Keratinocyte (primary cell): ENCODE measurements around the gene RPIA. TPM values are rescaled to one million over a fixed set of nuclear protein-coding genes. Genes with fewer than 3 reads are reported as not detected.

Experiments used
- DNase-seq: peaks from one replicate; pipeline ENCODE4 v3.0.0-alpha.2; 2011; ENCODE audit warnings: low read depth, missing footprints, low spot score
- FAIRE-seq: peaks from 2 replicates; lab custom pipeline; 2011; peaks lifted over from hg19 to GRCh38; lab: Jason Lieb, UNC
- H2AFZ ChIP-seq: 2 replicates; pipeline ENCODE4 v1.6.0; 2012; ENCODE audit warnings: low read length, control low read depth, inconsistent platforms; ENCODE audit not compliant: control insufficient read depth
- H3K27ac ChIP-seq: 2 replicates; pipeline ENCODE4 v1.5.1; 2011; ENCODE audit warnings: low read length; ENCODE audit not compliant: control insufficient read depth, insufficient read depth
- H3K27me3 ChIP-seq: 3 replicates; pipeline ENCODE4 v1.6.0; 2011; ENCODE audit warnings: low read length; ENCODE audit not compliant: control insufficient read depth, insufficient read depth; ENCODE audit errors: extremely low read depth
- H3K36me3 ChIP-seq, 2 experiments: 2 replicates in 1 of 2; 3 replicates in 1 of 2; pipeline ENCODE4 v1.5.1; 2011; ENCODE audit warnings: low read length in 2 of 2, mild to moderate bottlenecking in 1 of 2; ENCODE audit not compliant: control insufficient read depth in 2 of 2, insufficient read depth in 2 of 2; ENCODE audit errors: extremely low read depth in 1 of 2
- H3K4me1 ChIP-seq: 3 replicates; pipeline ENCODE4 v1.5.1; 2011; ENCODE audit warnings: low read length; ENCODE audit not compliant: control insufficient read depth, insufficient read depth; ENCODE audit errors: extremely low read depth
- H3K4me2 ChIP-seq: 3 replicates; pipeline ENCODE4 v1.6.0; 2011; ENCODE audit warnings: low read depth, low read length; ENCODE audit not compliant: control insufficient read depth, insufficient read depth; ENCODE audit errors: extremely low read depth
- H3K4me3 ChIP-seq, 3 experiments: fragments of 200-600 bp in 1 of 3; sonication (generic) in 1 of 3; 2 replicates in 2 of 3; 3 replicates in 1 of 3; pipeline ENCODE4 v1.5.1; 2011 to 2016; ENCODE audit warnings: low read length in 3 of 3, mild to moderate bottlenecking in 3 of 3, control low read depth in 2 of 3, inconsistent platforms in 1 of 3, low read depth in 1 of 3, mixed read lengths in 1 of 3, mixed run types in 1 of 3, moderate library complexity in 1 of 3; ENCODE audit not compliant: control insufficient read depth in 2 of 3, insufficient read depth in 2 of 3; ENCODE audit errors: extremely low read depth in 1 of 3
- H3K79me2 ChIP-seq: 2 replicates; pipeline ENCODE4 v1.6.0; 2012; ENCODE audit warnings: low read length; ENCODE audit not compliant: control insufficient read depth, insufficient read depth
- H3K9ac ChIP-seq: 3 replicates; pipeline ENCODE4 v1.6.0; 2011; ENCODE audit warnings: low read length; ENCODE audit not compliant: control insufficient read depth, insufficient read depth; ENCODE audit errors: extremely low read depth
- H3K9me1 ChIP-seq: 3 replicates; pipeline ENCODE4 v1.6.0; 2011; ENCODE audit warnings: low read length; ENCODE audit not compliant: control insufficient read depth, insufficient read depth; ENCODE audit errors: extremely low read depth
- H3K9me3 ChIP-seq: 2 replicates; pipeline ENCODE4 v1.5.1; 2012; ENCODE audit warnings: low read depth, low read length; ENCODE audit not compliant: control insufficient read depth
- H4K20me1 ChIP-seq: 3 replicates; pipeline ENCODE4 v1.6.0; 2011; ENCODE audit warnings: low read length; ENCODE audit not compliant: control insufficient read depth, insufficient read depth; ENCODE audit errors: extremely low read depth
- EZH2 ChIP-seq: IDR thresholded peaks from one replicate; pipeline ENCODE4 v1.6.1; 2012; ENCODE audit warnings: inconsistent platforms, mild to moderate bottlenecking, low read length, moderate library complexity
- dilution Hi-C: fragments of 300-500 bp; cut with MboI; formaldehyde crosslinking; loops from one replicate; pipeline ENCODE4 v1.7.0; 2020; ENCODE audit warnings: low sequenced_read_pairs; ENCODE audit not compliant: extremely low pct_ligation_motif_present
- polyA plus RNA-seq, 5 experiments: library from polyadenylated mRNA; depleted of rRNA in 3 of 5; stranded (reverse) in 3 of 5; stranded (forward) in 1 of 5; unstranded in 1 of 5; fragments of >200 nt; gene quantifications; 1 replicate in 1 of 5; 2 replicates in 3 of 5; 3 replicates in 1 of 5; pipeline versions ENCODE4 v1.2.1 to v1.2.3, GENCODE V29; 2011 to 2012; ENCODE audit warnings: missing spikeins in 2 of 5, low read depth in 1 of 5, low replicate concordance in 1 of 5
- TF ChIP-seq, protein P1 (sequence below), 3 experiments: IDR thresholded peaks in 1 of 3; conservative IDR thresholded peaks in 1 of 3; optimal IDR thresholded peaks in 1 of 3; 2 replicates in 2 of 3; 3 replicates in 1 of 3; pipeline versions ENCODE3 to v1.5.1; 2011; ENCODE audit warnings: low read length in 3 of 3, mild to moderate bottlenecking in 3 of 3, moderate library complexity in 2 of 3, control low read depth in 1 of 3, inconsistent platforms in 1 of 3; ENCODE audit not compliant: insufficient read depth in 2 of 3; ENCODE audit errors: extremely low read depth in 1 of 3

Gene RPIA
- polyA plus RNA-seq, 1 donor (not counting 4 experiments of a cell fraction or from before 2014, with no cell fraction given) = 11.4 TPM

DNA sequence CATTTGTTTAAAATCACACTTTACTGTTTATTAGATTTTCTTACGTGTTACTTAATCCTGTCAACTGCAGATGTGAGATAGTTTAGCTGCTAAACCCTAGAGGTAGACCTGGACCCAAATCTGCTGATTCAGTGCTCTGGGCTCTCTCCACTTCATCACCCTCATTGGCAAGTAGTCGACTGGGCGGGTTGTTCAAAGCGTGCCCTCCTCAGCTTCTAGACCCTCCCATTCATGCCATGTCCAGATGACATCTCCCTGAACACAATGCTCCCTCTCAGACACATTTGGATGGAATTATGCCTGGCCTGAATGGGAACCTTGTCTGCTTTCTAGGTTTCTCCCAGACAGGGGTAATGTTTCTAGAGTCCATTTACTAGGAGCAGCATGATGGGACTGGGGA lies 43.7 kb downstream of the RPIA start:
- H3K4me3 ChIP-seq = no peak overlapping the region
- H3K4me2 ChIP-seq = no peak overlapping the region
- H3K79me2 ChIP-seq = no peaks in the 10 kb centered on the region
- H3K9me3 ChIP-seq = no peaks in the 10 kb centered on the region
- H3K27ac ChIP-seq = no peak overlapping the region
- H3K9ac ChIP-seq = no peak overlapping the region
- dilution Hi-C loops = no loop called here
- H3K36me3 ChIP-seq = peaks cover 3 to 14% of the 10 kb centered on the region in 2 experiments
- no peaks in the 10 kb centered on the region for H3K27me3 ChIP-seq
- H4K20me1 ChIP-seq = no peaks in the 10 kb centered on the region
- no peak for FAIRE-seq
- H3K4me1 ChIP-seq = peaks cover 24% of the 10 kb centered on the region
- H2AFZ ChIP-seq = no peak overlapping the region
- no peak for DNase-seq
- TF ChIP-seq EZH2 = no peak
- TF ChIP-seq, protein P1, sequence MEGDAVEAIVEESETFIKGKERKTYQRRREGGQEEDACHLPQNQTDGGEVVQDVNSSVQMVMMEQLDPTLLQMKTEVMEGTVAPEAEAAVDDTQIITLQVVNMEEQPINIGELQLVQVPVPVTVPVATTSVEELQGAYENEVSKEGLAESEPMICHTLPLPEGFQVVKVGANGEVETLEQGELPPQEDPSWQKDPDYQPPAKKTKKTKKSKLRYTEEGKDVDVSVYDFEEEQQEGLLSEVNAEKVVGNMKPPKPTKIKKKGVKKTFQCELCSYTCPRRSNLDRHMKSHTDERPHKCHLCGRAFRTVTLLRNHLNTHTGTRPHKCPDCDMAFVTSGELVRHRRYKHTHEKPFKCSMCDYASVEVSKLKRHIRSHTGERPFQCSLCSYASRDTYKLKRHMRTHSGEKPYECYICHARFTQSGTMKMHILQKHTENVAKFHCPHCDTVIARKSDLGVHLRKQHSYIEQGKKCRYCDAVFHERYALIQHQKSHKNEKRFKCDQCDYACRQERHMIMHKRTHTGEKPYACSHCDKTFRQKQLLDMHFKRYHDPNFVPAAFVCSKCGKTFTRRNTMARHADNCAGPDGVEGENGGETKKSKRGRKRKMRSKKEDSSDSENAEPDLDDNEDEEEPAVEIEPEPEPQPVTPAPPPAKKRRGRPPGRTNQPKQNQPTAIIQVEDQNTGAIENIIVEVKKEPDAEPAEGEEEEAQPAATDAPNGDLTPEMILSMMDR (optimal IDR thresholded peaks at IDR 0.05 in 1 of 3, IDR thresholded peaks at IDR 0.05 in 1 of 3, conservative IDR thresholded peaks at IDR 0.05 in 1 of 3; ENCODE audit: extremely low read depth in 1 of 3, insufficient read depth in 2 of 3, low read length in 3 of 3) = no peak
- no peaks in the 10 kb centered on the region for H3K9me1 ChIP-seq

DNA sequence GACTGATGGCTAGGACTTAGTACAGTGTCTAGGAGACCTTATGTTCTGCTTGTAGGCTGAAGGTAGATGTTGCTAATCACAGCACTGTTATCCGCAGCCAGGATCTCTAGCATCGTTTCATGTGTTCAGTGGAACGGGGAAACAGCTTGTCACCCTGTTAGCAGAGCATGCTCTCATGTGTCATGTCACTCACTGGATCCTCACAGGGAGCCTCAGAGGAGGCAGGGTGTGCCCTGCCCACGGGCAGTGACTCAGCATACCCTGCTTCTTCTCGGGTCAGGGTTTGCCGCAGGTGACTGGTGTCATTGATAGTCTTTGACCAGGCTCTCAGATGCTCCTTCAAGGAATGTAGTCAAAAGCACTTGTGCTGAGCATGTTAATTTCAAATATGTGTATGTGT lies 44.4 kb downstream of the RPIA start:
- H3K4me2 ChIP-seq = no peak overlapping the region
- DNase-seq (no peak), FAIRE-seq (no peak)
- peaks cover 24% of the 10 kb centered on the region for H3K4me1 ChIP-seq
- TF ChIP-seq, protein P1 (optimal IDR thresholded peaks at IDR 0.05 in 1 of 3, IDR thresholded peaks at IDR 0.05 in 1 of 3, conservative IDR thresholded peaks at IDR 0.05 in 1 of 3; ENCODE audit: extremely low read depth in 1 of 3, insufficient read depth in 2 of 3, low read length in 3 of 3) = no peak
- no peak for TF ChIP-seq EZH2
- no peaks in the 10 kb centered on the region for H3K9me3 ChIP-seq
- no peak overlapping the region for H3K9ac ChIP-seq
- no peak overlapping the region for H2AFZ ChIP-seq
- dilution Hi-C loops = no loop called here
- peaks cover 4 to 14% of the 10 kb centered on the region in 2 experiments for H3K36me3 ChIP-seq
- no peaks in the 10 kb centered on the region for H3K79me2 ChIP-seq
- no peaks in the 10 kb centered on the region for H3K27me3 ChIP-seq
- no peaks in the 10 kb centered on the region for H4K20me1 ChIP-seq
- H3K4me3 ChIP-seq = no peak overlapping the region
- no peaks in the 10 kb centered on the region for H3K9me1 ChIP-seq
- no peak overlapping the region for H3K27ac ChIP-seq
